ENCODE results near the gene CCDC51.

GRCh38 chr3:48477959-48478520 lies 38.1 kb upstream of the CCDC51 start:
- TF ChIP-seq PPARA (CRISPR knock-in tag; IDR thresholded peaks at IDR 0.05; ENCODE audit: borderline replicate concordance): no peak
- no peak for TF ChIP-seq TCF4 (CRISPR knock-in tag; IDR thresholded peaks at IDR 0.05; ENCODE audit: borderline replicate concordance)
- no peak for TF ChIP-seq ZNF70 (CRISPR knock-in tag; IDR thresholded peaks at IDR 0.05)
- TF ChIP-seq, protein P1, sequence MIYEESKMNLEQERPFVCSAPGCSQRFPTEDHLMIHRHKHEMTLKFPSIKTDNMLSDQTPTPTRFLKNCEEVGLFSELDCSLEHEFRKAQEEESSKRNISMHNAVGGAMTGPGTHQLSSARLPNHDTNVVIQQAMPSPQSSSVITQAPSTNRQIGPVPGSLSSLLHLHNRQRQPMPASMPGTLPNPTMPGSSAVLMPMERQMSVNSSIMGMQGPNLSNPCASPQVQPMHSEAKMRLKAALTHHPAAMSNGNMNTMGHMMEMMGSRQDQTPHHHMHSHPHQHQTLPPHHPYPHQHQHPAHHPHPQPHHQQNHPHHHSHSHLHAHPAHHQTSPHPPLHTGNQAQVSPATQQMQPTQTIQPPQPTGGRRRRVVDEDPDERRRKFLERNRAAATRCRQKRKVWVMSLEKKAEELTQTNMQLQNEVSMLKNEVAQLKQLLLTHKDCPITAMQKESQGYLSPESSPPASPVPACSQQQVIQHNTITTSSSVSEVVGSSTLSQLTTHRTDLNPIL (CRISPR knock-in tag; IDR thresholded peaks at IDR 0.05; ENCODE audit: low read depth): no peak
- TF ChIP-seq BACH2 (CRISPR knock-in tag; IDR thresholded peaks at IDR 0.05; ENCODE audit: borderline replicate concordance): no peak
- no peak for TF ChIP-seq GLIS3 (CRISPR knock-in tag; IDR thresholded peaks at IDR 0.05)
- TF ChIP-seq ESRRG (CRISPR knock-in tag; IDR thresholded peaks at IDR 0.05): no peak
- TF ChIP-seq, protein P2, sequence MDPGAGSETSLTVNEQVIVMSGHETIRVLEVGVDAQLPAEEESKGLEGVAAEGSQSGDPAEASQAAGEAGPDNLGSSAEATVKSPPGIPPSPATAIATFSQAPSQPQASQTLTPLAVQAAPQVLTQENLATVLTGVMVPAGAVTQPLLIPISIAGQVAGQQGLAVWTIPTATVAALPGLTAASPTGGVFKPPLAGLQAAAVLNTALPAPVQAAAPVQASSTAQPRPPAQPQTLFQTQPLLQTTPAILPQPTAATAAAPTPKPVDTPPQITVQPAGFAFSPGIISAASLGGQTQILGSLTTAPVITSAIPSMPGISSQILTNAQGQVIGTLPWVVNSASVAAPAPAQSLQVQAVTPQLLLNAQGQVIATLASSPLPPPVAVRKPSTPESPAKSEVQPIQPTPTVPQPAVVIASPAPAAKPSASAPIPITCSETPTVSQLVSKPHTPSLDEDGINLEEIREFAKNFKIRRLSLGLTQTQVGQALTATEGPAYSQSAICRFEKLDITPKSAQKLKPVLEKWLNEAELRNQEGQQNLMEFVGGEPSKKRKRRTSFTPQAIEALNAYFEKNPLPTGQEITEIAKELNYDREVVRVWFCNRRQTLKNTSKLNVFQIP (CRISPR knock-in tag; IDR thresholded peaks at IDR 0.05; ENCODE audit: borderline replicate concordance, low read depth): no peak
- no peak for TF ChIP-seq ZFP30 (CRISPR knock-in tag; IDR thresholded peaks at IDR 0.05)
- no peak for TF ChIP-seq RARB (CRISPR knock-in tag; IDR thresholded peaks at IDR 0.05)
- TF ChIP-seq ZFP3 (CRISPR knock-in tag; IDR thresholded peaks at IDR 0.05): no peak

Data from SK-N-SH treated with all-trans-retinoic acid at 6 μM for 48 hours (cell line).